Colon (tissue), 2 donors: Measurements from ENCODE around the gene DIS3L2.

ENCODE experiments used
- FAIRE-seq: peaks from 2 replicates; lab custom pipeline; 2012; peaks lifted over from hg19 to GRCh38; lab: Jason Lieb, UNC
- donor health status: control.
- donor health status: control.

The DIS3L2 gene

DNA sequence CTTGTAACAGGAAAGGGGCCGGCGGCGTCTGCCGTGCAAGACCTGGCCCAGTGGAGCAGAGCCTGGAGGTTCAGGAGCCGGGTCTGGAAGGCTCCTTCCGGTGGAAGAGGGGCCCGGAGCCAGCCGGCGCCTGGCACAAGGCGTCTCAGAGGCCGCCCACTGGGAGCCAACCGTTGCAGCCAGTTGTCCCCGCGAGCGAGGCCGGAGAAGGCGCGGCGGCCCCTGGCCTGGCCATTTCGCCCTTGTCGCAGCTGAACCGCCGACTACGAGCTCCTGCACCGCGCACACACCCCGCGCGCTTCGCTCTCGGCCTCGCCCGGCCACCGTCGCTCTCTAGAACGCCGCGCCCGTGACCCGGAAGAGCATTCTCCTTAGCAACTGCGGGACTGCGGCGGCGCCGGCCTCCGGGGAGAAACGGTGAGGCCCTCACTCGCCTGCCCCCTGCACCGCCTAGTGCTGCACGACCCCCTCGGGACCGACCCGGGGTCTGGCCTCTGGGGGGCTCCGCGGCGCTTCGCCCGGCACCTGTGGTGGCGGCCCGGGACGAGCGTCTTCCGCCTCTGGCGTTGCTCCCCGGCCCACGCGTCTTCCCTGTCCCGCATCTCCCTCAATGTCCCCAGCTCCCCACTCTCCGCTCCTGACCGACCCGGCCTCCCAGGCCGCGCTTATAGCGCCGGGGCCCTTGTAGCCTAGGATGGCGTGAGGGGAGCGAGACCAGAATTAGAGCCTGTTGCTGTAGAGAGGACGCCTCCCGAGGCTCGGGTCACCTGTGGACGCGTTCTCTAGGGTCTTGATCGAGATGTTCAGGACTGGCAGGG lies at the start of gene DIS3L2:
Gene DIS3L2, plus strand, starts transcription at position 365 of the 818 bp plus-strand sequence. CDS start 53,215 bp downstream, outside the sequence.
- no peak for FAIRE-seq

DNA sequence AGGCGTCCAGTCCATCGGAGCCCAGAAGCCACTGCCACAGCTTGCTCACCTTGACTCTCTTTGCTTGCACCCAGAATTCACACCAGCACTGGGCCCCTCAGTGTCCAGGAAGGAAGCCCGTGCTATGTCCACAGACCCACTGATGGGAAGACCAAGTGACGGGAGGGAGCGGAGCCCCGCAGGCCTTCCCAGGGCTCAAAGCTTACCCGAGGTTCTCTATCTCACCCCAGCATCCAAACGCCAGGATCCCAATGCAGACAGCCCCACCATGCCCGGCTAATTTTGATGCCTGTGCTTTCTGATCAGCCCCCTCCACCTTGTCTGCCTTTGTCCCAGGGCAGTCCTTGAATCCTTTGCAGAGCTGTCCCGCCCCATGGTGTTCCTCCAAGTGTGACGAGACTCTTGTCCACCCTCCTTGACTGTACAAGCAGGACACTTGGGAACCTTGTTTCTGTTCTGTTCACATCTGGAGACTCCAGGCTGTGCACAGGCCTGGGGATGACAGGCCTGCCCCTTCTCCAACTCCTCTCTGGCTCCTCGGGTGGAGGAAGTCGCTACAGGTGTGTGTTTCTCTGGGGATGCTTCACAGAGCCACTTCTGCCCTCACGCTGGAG lies 47.3 kb upstream of the DIS3L2 start:
- FAIRE-seq, result no peak

- no peak for FAIRE-seq
These were observed 44.0 kb upstream of the DIS3L2 start for GRCh38 chr2:231917280-231918066.

DNA sequence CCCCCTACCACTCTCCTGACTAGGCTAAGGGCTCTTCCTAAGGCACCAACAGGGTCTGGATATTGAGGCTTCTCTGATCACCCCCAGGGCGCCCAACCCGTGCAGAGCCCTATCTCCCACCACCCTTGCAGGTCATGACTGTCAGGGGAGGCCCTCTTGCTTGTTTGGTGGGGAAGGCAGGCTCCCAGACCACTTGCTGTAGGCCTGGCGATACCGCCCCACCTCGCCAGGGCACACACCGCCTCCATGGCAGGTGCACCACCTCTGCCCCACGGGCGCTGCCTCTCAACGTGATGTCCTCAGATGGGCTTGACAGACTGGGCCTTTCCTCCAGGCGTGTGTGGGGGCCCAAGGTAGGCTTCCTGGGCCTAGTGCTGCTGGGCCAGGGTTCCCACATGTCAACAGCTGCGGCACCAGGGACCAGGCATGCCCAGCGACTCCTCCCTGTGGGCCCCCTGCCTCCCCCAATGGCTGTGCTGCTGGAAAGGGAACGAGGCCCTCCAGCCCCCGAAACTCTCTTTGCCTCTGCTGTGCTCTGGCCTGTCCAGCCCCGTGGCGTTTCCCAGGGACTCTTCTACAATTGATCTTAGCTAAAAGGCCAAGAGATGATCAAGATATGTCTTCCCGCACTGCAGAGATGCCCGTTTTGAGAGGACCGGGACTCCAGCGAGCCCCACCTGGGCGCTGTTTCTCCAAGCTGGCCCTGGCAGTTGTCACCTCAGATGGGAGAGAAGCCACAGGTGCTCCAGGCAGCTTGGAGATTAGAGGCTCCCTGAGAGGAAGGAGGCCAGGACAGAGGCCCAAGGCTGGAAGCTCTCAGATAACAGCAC lies 42.8 kb upstream of the DIS3L2 start:
- no peak for FAIRE-seq

GRCh38 chr2:231919341-231920035 lies 42.0 kb upstream of the DIS3L2 start:
- FAIRE-seq, result no peak

DNA sequence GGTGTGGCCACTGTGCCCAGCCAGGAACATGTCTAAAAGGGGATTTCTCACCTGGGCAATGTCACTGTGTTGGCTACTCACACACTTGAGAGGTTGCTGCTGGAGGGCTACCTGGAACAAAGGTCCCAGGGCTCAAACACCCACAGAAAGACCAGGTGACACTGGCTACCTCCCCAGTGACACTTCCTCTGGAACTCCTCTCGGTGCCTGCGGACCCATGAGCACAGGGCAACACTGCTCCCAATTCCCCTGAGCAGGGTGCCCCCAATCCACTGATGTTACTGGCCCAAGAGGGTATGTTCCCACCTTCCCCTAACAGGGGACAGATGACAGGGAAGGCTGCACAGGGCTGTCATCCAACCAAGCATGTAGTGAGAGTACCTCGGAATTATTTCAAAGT lies 41.1 kb upstream of the DIS3L2 start:
- no peak for FAIRE-seq

DNA sequence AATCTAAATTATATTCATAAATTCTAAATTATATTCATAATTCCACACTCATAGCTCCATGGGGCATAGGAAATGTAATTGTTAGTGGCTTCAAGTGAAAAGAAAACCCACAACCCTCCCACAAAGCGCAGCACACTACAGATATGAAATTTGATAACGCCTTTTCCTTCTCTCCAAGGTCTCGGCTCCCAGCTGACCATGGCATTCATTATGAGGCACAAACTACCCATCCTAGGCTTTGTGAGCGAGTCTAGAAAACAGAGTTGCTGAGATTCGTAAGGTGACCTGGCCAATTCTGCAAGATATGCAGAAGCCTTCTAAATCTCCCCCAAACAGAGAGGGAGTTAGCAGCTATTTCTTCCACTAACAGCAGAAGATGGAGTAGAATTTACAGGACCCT lies 40.7 kb upstream of the DIS3L2 start:
- no peak for FAIRE-seq

DNA sequence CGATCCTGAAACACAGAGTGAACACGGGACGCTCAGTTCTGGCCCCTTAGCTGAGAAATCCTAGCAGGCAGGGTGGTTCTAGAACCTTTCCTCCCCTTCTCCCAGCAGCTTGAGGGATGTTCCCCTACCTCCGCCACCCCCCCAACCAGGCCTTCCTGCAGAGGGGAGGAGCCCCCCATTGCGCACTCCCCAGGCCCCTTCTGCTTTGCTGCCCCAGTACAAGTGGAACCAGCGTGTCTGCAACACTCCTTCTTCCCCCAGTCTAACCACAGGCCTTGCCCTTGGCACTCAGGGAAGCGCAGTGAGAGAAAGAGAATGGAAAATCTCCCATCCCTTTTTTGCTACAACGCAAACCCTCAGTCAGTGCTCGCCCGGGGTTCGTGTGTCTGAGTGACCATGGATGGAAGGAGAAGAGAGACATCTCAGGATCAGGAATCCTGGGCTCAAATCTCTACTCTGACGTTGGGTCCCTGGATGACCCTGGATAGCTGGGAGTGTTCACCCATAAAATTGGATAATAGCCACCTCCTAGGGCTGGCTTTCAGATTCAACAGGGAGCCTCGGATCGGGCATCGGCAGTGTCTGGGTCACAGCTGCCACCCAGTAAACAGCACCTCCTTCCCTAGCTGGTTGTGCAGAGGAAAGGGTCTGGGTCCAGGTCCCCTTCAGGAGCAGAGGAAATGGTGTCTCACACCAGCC lies 39.1 kb upstream of the DIS3L2 start:
- FAIRE-seq, result no peak

GRCh38 chr2:231923010-231923344 lies 38.5 kb upstream of the DIS3L2 start:
- FAIRE-seq, result no peak

GRCh38 chr2:231923951-231924888 lies 37.3 kb upstream of the DIS3L2 start:
- FAIRE-seq, result no peak

DNA sequence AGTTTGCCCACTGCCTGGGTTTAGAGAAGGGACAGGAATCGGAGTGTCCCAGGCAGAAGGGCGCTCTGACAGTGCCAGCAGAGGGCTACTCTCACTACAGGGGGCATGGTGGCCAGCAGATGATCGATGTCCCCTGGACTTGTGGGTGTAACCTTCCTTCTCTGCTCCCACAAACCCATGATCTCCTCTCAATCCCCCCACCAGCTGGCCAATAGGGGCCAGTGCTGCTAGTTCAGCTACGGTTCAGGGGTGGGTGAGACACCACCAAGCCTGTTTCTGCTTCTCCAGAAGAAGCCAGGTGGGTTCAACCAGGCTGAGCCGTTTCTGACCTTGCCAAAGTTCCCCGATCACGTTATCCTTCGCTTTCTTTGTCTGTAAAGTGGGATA lies 36.6 kb upstream of the DIS3L2 start:
- no peak for FAIRE-seq

GRCh38 chr2:231925303-231926179 lies 36.0 kb upstream of the DIS3L2 start:
- no peak for FAIRE-seq

- no peak for FAIRE-seq
These were observed 35.3 kb upstream of the DIS3L2 start, which contains the start of gene NPPC for GRCh38 chr2:231926180-231926741. Gene NPPC, minus strand, starts transcription at chr2:231926396. Its CDS starts 147 bp downstream, at chr2:231926249.

DNA sequence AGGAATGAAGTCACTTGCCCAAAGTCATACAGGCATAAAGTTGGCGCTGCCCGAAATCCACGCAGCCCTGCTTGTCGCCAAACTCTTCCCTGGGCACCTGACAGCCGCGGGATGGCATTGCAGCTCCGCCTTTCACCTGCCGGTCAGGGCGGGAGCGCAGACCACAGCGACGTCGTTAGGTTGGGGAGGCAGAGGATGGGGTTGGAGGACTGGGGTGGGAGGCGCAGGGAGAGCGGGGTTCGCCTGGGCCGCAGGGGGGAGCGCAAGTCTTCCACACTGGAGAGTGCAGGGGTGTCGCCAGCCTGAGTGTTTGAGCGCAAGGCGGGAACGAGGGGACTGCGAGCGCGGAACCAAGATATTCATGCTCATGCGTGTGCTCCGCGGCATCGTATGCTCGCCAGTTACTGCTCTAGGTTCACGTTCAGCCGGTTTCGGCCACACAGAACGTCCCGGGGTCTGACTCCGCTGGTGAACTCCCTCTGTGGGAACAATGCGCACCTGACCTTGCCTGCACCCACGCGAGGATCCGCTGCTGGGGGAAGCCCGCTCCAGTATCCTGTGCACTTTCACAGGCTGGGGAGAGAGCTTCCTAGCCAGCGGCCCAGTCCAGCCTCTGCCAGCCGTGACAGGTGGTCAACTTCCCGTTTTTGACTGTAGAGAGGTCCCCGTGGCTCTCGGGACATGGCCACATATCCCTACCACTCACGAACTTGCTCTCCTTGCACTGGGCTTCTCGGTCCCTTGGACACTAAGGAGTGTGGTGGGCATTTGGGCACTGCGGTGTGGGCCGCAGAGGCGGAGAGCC lies 34.5 kb upstream of the DIS3L2 start:
- FAIRE-seq, result no peak

- FAIRE-seq, result no peak
These were observed 34.0 kb upstream of the DIS3L2 start for GRCh38 chr2:231927566-231927890.

DNA sequence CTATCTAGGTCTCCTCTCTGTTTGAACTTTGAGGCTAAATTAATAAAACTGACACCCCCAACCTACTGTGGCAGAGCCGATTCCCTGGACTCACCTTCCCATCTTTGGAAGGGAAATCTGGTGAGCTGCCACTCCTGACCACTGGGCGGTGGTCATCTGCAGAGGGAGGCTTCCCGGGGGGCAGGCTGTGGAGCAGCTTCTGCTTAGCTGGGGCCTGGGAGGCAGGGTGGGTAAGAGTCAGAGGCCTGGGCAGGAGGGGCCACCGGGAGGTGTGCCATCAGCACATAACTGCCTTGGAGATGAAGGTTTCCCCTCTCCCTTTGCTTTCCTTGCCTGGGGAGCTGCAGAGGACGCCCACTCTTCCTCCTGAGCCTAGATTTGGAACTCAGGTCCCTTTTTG lies 33.0 kb upstream of the DIS3L2 start:
- FAIRE-seq, result no peak

DNA sequence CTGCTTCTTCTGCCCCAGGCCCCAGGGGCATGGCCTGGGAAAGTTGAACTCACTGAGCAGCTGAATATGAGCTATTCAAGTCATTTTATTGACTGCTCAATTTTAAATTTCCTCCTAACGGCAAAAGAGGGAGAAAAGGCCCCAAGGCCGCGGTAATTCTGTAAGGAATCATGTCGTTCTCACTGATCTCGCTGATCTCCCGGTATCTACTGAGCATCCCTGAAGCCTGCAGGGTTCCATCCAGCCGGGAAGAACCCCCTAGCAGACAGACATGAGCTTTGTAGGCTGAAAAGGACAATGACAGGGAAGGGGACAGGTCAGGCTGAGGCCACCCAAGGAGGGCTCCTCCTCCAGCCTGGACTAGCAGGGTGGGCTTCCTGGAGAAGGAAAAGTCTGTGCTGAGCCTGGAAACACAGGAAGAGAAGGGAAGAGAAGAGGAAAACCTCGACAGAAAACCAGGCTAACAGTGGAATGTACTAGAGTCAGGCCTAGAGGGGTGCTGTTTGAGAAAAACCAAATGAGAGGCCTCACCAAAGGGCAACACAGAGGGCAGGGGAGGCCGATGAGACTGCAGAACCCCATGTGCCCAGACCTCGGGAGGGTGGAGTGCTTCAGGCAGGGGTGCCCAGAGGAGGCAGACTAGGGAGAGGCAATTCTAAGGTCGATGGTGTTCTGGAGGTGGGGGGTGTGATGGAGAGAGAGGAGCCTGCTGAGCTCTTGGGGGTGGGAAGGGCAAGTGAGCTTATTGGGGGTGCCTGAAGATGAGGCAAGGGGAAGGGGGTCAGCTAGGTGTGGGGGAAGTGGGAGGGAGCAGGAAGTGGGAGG lies 32.4 kb upstream of the DIS3L2 start:
- FAIRE-seq, result no peak
